ENCODE data around the gene VRK3.

DNA sequence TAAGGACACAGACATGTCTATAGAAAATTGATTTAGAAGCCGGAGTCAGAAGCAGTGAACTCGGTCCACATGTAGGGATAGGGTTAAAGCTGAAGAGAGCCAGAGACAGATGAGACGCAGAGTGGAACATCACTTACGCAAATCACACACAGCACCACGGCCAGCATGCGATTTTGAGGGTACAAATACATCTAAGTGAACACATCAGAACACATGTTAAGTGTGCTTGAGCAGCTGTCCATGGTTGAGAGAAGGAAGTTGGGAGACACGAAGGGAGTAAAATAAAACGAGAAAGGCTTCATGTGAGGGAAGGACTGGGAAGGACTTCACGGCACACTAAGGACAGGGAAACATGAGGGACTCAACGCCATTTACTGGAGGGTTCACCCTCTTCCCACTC lies 38.8 kb downstream of the VRK3 start:
- TF ChIP-seq CTCF (conservative IDR thresholded peaks at IDR 0.05; ENCODE audit: low read depth, low read length) (no peak), EZH2 (IDR thresholded peaks at IDR 0.05; ENCODE audit: borderline replicate concordance, low read depth, low read length, poor library complexity, severe bottlenecking) (no peak)

All from A673 (cell line).